HG03442 (cell line): Measurements from ENCODE around the gene EIF4ENIF1.
"Not testable (repeated sequence)": the region's sequence is repeated elsewhere in the genome, so short reads cannot be mapped to it uniquely, and the experiment has no call there.

ENCODE experiments used
- ATAC-seq: cut with Tn5 transposase; IDR thresholded peaks from one replicate; pipeline ENCODE4 v1.9.1; 2021; ENCODE audit warnings: mild to moderate bottlenecking, moderate library complexity; ENCODE audit not compliant: unreplicated experiment

EIF4ENIF1 gene

GRCh38 chr22:31495343-31495742 lies 5.7 kb upstream of the EIF4ENIF1 start:
- no peak for ATAC-seq

DNA sequence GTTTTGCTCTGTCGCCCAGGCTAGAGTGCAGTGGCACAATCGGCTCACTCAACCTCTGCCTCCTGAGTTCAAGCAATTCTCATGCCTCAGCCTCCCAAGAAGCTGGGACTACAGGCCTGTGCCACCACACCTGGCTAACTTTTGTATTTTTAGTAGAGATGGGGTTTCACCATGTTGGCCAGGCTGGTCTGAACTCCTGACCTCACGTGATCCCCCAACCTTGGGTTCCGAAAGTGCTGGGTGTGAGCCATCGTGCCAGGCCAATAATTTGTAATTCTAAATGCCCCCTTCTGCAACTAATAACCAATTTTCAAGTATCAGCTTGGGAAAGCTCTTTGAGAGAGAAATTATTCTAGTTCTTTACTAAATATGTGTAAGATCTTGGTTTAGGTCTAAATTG lies 3.7 kb upstream of the EIF4ENIF1 start:
- not testable (repeated sequence) for ATAC-seq

- ATAC-seq = no peak
Observed at GRCh38 chr22:31492151-31492550, 2.5 kb upstream of the EIF4ENIF1 start.

- ATAC-seq = no peak
Observed at GRCh38 chr22:31491218-31491962, 1.7 kb upstream of the EIF4ENIF1 start.

DNA sequence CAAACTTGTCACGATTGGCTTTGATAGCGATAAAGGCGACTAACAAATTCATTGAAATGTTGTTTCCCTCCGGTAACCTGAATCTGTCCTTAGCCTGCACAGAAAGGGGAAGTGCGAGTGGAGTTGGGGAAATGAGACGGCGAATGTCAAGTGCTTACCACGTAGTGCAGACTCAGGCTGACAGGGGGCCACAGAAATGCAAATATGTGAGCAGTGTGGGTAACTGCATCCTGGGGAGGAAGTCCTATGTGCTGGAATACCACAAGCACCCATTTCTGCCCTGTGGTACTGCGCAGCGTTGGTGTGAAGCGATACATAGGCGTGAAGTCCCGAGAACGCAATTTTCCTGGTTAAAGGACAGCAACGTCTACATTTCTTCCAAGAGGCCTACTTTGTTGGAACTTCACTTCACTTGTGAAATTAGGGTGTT lies 869 bp upstream of the EIF4ENIF1 start:
- ATAC-seq = peak; percentile 41

- ATAC-seq = peak; percentile 17
Observed at GRCh38 chr22:31488988-31489617, 539 bp downstream of the EIF4ENIF1 start.

DNA sequence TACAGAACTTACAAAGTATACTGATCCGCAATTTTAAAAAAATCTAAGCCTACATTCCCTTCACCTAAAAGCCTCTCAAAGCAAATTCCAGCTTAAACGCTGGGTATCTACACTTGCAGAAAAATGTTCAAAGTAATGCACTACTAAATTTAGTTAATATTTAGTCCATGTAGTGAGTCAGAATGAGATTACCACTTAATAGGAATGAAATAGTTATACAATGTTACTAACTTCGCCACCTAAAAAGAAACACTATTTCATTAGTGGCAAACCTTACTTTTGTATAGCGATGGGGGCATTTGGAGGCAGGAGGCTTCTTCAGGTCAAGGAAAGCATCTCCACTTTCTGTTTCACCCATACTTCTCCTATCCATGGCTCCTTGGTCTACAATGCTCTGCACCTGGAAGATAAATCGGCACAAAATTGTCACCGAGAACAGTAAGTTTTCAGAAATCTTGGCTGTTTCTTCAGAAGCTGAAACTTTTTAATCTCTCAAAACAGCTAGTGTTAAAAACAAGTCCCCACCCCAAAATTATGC lies 1.2 kb downstream of the EIF4ENIF1 start:
- ATAC-seq = no peak

DNA sequence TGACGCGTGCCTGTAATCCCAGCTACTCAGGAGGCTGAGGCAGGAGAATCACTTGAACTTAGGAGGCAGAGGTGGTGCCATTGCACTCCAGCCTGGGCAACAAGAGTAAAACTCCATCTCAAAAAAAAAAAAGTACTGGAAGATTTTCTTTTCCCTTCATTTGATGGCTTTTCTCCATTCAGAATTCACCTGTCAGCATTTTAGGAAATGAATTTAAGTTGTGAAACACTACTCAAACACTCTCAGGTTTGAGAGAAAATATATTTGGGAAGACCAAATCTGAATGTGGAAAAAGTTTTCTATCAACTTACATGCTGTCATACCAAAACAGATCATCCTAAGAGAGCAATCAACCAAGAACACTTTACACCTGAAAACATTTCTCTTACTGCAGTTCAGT lies 2.7 kb downstream of the EIF4ENIF1 start:
- no peak for ATAC-seq

DNA sequence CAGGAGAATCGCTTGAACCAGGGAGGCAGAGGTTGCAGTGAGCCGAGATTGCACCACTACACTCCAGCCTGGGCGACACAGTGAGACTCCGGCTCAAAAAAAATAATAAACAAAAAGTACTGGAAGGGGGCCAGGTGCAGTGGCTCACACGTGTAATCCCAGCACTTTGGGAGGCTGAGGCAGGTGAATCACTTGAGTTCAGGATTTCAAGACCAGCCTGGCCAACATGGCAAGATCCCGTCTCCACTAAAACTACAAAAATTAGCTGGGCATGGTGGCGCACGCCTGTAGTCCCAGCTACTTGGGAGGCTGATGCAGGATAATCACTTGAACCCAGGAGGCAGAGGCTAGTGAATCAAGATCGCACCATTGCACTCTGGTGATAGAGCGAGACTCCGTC lies 3.3 kb downstream of the EIF4ENIF1 start:
- ATAC-seq = not testable (repeated sequence)

DNA sequence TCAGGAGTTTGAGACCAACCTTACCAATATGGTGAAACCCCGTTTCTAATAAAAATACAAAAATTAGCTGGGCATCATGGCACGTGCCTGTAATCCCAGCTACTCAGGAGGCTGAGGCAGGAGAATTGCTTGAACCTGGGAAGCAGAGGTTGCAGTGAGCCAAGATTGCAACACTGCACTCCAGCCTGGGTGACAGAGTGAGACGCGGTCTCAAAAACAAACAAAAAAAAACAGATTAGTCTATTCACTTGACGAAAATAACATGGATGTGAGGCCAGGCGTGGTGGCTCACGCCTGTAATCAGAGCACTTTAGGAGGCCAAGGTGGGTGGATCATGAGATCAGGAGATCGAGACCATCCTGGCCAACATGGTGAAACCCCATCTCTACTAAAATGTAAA lies 7.2 kb downstream of the EIF4ENIF1 start:
- not testable (repeated sequence) for ATAC-seq

- ATAC-seq = no peak
Observed at GRCh38 chr22:31481129-31481528, 8.5 kb downstream of the EIF4ENIF1 start.

DNA sequence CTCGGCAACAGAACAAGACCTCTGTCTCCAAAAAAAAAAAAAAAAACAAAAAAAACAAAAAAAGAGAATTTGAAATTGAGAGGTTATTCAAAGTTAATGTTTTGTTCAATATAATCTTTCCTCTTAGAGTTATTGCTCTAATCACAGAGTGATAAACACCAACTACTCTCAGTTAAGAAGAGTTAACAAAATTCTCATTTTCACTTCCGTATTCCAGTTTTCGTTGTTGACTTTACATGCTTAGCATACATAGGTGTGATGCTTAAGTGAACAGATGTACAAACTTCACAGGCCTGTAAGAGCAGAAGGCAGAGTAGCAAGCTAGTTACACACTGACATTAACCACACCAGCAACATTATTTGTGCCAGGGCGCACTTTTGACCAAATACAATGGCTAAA lies 12.3 kb downstream of the EIF4ENIF1 start:
- no peak for ATAC-seq

DNA sequence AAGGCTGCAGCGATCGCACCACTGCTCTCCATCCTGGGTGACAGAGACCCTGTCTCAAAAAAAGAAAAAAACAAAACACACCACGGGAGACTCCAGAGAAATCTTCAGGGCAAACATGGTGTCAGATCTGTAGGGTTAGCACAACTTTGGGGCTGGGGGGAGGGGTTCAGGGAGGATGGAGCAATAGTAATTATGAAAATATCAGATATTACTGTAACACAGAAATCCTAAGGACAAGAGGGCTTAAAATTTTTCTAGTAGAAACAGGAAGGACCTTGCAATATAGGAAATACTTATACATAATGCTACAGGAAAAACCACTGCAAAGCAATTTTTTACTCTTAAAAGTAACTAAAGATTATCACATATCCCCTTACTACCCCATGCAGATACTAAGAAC lies 13.8 kb downstream of the EIF4ENIF1 start:
- ATAC-seq = no peak

DNA sequence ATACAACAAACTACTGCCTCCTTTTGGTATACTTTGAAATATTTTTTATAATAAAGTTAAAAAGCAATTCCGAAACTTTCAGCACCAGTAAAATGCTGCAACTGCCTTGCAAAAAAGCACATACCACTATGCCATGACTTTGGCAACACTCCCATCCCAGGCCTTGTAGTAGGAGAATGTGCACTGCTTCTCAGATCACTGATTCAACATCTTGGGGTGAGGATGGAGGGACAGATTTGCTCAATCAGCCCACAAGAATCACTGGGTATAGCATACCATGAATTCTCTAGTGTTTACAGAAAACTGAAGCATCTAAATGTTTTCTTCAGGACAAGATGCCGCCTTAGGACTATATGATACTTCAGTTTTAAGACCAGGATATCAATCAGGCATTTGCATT lies 14.9 kb downstream of the EIF4ENIF1 start:
- no peak for ATAC-seq

- ATAC-seq = no peak
Observed at GRCh38 chr22:31465307-31465706, 24.3 kb downstream of the EIF4ENIF1 start.

- no peak for ATAC-seq
Observed at GRCh38 chr22:31461699-31462098, 27.9 kb downstream of the EIF4ENIF1 start.

- no peak for ATAC-seq
Observed at GRCh38 chr22:31451709-31452571, 37.7 kb downstream of the EIF4ENIF1 start.

DNA sequence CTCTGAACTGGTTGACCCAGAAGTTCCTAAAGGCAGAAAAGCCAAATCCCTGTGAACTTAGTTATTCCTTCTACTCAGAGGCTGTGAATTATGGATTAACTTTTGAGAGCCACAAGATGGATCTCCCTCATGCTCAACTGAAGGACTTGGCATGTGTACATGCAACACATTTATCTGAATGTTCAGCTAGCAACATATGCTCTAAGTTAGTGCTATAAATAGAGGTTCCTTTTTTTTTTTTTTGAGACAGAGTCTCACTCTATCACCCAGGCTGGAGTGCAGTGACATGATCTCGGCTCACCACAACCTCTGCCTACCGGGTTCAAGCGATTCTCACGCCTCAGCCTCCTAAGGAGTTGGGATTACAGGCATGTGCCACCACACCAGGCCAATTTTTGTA lies 40.1 kb downstream of the EIF4ENIF1 start:
- ATAC-seq = no peak

- ATAC-seq = no peak
Observed at GRCh38 chr22:31448382-31448781, 41.3 kb downstream of the EIF4ENIF1 start.

- ATAC-seq = no peak
Observed at GRCh38 chr22:31447337-31447736, 42.3 kb downstream of the EIF4ENIF1 start.

DNA sequence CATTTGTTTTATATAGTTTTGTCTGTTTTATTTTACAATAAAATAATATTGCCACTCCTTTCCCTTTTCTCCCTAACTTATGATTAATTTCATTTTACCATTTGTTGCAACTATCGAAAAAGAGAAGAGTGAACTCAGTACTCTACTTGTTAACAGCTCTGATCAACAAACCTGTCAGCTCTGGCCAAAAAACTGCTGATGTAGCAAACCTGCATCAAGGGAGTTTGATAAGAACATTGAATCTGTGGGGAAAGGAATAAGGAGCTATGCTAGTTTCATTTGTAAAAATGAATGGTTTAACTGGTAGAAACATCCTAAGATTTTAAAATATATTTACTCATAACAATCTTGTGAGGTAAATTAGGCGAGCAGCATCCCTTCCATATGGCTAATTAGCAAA lies 42.9 kb downstream of the EIF4ENIF1 start:
- no peak for ATAC-seq
